ENCODE data around the gene CD247.

CD247 gene

DNA sequence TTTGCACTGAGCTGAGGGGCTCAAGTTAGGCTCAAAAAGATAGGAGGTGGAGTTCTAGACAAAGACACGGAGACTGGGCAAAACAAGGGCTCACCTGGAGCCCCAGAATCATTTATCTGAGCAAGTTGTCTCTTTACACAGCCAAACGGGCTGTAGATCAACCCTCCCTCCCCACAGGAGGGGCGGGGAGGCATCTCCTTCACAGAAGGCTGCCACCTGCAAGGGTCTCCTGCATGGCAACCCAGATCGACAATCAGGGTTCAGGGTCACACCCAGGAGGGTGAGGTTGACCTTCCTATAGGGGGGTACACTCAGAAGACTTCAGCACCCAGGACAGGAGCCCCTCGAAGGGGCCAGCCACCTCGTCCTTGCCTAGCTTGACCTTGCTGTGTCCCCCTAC lies 84.0 kb downstream of the CD247 start:
- no peak for DNase-seq

GRCh38 chr1:167433884-167434283 lies 84.4 kb downstream of the CD247 start:
- DNase-seq = no peak

GRCh38 chr1:167432780-167433179 lies 85.5 kb downstream of the CD247 start:
- DNase-seq = no peak

DNA sequence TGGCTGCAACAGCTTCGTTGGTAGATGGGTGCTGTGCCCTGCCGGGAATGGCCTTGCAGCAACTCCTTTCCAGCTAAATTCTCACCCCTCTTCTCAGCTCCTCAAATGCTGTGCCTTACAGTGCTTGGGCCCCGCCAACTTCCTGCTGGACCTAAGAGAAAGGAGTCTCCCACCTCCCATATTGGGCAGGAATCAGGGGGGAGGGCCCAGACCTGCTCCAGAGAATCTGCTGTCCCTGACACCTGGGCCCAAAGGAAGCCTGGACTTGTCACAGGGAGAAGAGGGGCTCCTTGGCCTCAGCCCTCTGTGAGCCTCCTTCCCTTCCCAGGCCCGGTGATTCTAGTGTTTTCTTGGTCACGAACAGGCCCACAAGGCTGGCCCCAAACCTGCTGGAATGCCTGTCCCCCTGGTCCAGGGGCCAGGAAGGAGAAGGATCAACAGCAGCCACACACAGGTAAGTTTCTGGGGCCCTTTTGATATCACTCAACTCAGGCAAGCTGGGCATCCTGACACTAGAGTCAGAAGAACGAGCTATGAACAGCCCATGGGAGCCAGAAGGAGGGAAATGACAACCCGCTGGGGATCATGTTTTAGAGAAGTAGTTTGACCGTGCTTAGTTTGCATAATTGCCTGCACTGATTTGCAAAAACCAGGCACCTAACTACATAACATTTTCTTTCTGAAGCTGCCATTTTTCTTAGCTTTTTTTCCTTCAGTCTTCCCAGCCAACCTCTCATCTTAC lies 86.2 kb downstream of the CD247 start:
- no peak for DNase-seq

DNA sequence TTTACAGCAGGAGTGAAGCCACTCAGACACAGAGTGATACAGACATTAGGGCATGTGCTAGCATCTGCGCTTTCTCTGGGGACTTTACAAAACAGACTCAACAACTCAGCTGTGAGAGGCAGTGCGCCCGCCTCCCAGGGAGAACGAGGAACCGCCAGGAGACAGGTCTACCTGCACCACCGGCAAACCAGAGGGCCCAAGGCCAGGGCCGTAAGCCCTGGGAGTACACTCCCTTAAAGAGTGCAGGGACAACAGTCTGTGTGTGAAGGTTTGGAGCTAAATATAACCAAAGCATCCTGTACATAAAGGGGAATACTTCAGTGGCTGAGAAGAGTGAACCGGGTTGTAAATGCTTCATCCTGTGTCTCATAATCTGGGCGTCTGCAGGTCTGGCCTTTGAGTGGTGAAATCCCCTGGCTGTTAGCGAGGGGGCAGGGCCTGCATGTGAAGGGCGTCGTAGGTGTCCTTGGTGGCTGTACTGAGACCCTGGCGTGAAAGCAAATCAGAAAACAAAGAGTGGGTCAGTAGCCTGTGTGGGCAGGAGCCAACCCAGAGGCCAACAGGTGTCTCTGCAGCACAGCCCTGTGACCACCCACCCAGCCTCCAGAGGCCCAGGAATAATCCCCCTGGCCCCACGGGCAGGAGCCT lies 86.9 kb downstream of the CD247 start:
- DNase-seq = no peak

DNA sequence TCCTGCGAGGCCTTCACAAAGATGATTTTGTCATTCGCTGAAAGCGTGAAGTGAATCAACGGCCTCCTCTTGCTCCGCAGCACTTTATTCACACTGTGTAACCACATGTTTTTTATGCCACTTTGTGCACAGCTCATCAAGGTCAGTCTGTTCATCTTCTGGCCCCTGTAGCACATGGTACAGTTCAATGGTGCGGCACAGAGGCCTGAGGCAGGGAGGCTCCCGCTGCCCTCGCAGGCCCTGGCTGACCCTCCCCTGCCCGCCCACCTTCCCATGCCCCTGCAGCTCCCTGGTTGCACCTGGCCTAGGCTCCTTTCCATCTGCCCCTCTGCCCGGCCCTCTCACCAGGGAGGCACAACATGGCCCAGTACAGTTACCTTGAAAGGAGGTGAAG lies 87.5 kb downstream of the CD247 start:
- DNase-seq = no peak

DNA sequence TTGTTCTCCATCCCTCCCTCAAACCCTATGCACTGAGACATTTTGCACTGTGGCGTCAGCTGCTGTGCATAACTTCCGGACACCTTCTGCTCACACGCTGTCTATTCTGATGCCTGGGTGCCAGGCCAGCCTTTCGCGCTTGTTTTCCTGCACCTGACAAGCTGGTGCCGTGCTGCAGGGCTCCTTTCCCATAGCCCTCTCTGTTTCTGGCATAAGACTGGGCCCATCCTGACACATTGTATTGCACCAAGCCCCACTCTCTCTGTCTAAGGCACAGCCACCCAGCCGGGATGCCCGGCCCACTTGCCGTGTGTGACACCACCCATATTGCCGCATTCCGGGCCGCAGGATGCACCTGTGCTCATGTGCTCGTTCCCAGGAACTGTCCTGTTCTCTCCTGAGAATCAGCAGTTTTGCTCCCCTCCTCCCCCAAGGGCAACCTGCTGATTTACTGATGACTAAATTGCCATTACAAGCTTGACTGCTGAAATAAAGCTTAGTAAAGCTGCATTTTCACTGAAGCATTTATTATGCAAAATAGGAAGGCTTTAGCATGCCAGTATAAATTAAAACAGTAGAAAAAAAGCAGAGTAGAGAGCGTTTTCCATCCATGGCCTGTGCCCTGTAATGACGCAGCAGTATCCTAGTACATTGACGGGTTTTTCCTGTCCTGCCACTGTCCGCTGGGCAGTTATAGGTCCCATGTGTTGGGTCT lies 88.0 kb downstream of the CD247 start:
- DNase-seq = no peak

DNA sequence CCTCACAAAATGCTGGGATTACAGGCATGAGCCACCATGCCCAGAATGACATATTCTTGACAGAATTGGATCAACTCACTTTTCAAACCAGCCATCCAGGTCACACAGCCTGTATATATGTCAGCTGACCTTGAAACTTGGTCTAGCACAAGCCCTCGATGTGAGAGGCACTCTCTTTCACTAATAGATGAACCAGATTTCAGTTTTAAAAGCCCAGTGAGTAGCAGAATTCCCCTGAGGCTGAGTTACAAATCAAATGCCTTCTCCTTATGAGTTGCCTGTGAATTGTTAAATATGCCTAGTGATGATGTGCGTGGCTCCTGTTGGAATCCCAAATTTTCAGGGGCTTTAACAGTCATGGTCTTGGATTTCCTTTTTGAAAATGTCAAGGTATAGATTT lies 88.7 kb downstream of the CD247 start:
- DNase-seq = no peak

GRCh38 chr1:167428395-167428794 lies 89.9 kb downstream of the CD247 start:
- no peak for DNase-seq

DNA sequence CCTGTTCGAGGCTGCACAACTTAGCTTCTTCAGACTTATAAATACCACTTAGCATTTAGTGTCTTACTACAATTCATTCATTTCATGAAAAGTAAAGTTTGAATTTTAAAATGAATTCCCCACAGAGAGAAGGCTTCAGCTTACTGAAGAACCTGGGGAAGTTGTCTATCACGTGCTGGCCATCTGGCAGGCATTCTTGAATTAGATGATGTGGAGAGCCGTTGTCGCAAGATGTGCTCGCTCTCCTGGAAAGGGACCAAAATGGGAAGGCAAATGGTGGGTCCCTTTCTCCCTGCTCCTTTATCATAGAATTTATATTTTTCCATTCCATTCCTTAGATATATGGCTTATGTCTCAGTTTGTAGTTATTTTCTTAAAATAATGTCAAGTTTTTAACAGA lies 90.5 kb downstream of the CD247 start:
- no peak for DNase-seq

DNA sequence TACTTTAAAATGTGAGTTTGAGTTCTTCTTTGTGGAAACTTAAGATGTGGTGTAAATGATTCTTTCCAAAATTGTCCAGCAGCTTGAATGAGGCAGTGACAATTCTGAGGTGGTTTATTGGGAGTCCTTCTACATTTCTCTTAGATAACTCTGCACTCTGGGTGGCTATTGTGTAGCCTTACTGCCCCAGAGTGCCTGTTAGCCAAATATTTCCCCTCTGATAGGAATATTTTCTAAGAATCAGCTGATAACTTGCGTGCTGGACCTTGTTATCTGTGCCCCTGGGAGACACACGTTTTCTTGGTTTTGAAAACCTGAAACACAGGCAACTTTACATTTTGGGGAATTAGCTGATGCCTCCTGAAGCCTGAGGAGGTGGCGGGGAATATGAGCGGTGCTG lies 91.6 kb downstream of the CD247 start:
- no peak for DNase-seq

- no peak for DNase-seq
These were observed 92.8 kb downstream of the CD247 start for GRCh38 chr1:167425482-167425881.

GRCh38 chr1:167423684-167424619 lies 94.4 kb downstream of the CD247 start:
- DNase-seq = no peak

- DNase-seq = no peak
These were observed 97.8 kb downstream of the CD247 start for GRCh38 chr1:167420510-167420909.

- no peak for DNase-seq
These were observed 99.1 kb downstream of the CD247 start for GRCh38 chr1:167419245-167419644.

- DNase-seq = no peak
These were observed 99.9 kb downstream of the CD247 start for GRCh38 chr1:167418391-167418790.

GRCh38 chr1:167416506-167416905 lies 101.8 kb downstream of the CD247 start:
- no peak for DNase-seq

GRCh38 chr1:167413328-167413727 lies 105.0 kb downstream of the CD247 start:
- no peak for DNase-seq

DNA sequence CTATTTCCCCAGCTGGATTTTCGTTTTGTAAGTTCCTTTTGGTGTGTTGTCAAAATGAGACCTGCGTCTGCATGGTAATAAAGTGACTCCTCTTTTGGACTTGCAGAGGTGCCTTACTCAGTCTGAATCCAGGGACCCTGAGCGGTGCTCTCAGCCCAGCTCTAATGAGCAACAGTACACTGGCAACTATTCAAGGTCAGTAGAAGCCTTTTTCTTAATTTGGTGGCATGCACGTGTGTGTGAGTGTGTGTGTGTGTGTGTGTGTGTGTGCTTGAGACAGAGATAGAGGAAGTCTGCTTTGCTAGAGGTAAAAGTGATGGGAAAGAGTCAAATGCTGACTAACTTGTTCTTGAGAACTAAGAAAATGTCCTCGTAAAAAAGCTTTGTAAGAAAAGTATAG lies 105.4 kb downstream of the CD247 start:
- no peak for DNase-seq

DNA sequence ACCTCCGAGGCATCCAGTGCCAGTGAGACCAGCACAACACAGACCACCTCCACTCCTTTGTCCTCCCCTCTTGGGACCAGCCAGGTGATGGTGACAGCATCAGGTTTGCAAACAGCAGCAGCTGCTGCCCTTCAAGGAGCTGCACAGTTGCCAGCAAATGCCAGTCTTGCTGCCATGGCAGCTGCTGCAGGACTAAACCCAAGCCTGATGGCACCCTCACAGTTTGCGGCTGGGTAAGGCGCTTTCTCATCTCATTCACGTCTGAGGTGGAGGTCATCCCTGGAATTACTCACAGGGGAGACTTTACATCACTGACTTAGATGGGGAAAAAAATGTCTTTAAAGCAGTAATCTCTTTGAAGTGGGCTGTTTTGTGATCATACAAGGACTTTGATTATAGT lies 106.3 kb downstream of the CD247 start:
- DNase-seq = peak; percentile 87

DNA sequence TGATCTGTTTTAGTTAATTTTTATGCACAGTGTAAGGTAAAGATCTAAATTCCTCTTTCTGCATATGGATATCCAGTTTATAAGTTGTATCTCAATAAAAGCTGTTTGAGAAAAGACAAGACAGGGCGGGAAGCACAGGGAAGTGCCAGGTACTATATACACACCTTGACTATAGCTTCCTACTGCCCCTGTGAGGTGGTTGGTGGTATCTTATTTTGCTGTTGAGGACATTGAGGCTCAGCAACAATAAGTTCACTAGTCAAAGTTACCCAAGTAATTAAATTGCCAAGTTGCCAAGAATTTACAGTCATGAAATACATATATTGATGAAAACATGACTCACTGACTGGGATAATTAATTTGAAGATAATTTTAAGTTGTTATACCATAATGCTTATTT lies 109.1 kb downstream of the CD247 start:
- no peak for DNase-seq

DNA sequence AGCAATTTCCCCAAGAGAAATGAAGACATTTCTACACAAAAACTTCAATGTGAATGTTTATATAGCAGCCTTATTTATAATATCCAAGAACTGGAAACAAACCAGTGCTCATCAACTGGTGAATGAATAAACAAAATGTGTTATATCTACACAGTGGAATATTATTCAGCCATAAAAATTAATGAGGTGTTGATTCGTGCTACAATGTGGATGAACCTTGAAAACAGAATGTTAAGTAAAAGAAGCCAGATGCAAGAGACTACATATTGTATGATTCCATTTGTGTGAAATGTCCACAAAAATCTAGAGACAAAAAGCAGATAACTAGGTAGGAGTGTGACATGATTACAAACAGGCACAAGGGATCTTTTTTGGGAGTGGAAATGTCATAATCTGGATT lies 110.0 kb downstream of the CD247 start:
- DNase-seq = no peak

DNA sequence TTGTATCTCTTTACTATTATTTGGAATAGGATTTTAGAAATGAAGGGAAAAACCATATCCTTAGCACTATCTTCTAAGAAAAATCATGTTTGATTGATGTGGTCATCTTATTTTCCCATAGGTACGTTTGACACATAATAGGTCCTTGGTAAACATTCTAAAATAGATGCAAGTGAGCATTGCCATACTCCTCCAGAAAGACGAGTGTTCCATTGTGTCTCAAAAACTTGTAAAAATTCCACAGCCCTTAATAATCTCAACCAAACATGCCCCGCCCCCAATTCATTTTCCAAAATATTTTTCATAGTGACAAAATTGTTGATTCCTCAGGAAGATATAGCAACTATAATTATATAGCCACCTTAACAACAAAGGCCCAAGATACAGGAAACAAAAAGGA lies 113.4 kb downstream of the CD247 start:
- DNase-seq = no peak
